ENCODE data around the gene GATA3. TPM values are rescaled to one million over a fixed set of nuclear protein-coding genes. Genes with fewer than 3 reads are reported as not detected.

GATA3 gene
- total RNA-seq, 1 donor from 2014 or later: 3.2 TPM

DNA sequence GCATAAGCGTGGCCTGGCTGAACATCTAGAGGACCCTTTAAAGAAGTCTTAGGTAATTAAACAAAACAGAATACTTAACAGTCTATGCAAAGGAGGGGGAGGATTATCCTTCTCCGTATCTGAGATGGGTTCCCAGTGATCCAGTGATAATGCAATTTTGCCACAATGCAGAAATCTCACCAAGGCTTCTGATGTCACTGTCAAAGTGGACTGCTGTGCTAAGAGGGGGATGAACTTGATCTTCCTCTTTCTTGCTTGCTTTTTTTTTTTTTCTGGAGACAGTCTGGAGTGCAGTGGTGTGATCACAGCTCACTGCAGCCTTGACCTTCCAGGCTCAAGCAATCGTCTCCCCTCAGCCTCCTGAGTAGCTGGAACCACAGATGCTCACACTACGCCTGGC, 30.8 kb downstream of the GATA3 start:
- Histone ChIP-seq H3K4me1 (no peaks in the 10 kb centered on the region), H3K9me3 (no peaks in the 10 kb centered on the region), H3K27ac (no peak overlapping the region), H3K4me3 (no peak overlapping the region), H3K36me3 (no peaks in the 10 kb centered on the region), H3K27me3 (no peaks in the 10 kb centered on the region)
- DNase-seq: no peak
- peak; percentile 43 for ATAC-seq
- intact Hi-C loops (cut with DNase I): no loop called here
- TF ChIP-seq, protein P1, sequence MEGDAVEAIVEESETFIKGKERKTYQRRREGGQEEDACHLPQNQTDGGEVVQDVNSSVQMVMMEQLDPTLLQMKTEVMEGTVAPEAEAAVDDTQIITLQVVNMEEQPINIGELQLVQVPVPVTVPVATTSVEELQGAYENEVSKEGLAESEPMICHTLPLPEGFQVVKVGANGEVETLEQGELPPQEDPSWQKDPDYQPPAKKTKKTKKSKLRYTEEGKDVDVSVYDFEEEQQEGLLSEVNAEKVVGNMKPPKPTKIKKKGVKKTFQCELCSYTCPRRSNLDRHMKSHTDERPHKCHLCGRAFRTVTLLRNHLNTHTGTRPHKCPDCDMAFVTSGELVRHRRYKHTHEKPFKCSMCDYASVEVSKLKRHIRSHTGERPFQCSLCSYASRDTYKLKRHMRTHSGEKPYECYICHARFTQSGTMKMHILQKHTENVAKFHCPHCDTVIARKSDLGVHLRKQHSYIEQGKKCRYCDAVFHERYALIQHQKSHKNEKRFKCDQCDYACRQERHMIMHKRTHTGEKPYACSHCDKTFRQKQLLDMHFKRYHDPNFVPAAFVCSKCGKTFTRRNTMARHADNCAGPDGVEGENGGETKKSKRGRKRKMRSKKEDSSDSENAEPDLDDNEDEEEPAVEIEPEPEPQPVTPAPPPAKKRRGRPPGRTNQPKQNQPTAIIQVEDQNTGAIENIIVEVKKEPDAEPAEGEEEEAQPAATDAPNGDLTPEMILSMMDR (IDR thresholded peaks at IDR 0.05): no peak

DNA sequence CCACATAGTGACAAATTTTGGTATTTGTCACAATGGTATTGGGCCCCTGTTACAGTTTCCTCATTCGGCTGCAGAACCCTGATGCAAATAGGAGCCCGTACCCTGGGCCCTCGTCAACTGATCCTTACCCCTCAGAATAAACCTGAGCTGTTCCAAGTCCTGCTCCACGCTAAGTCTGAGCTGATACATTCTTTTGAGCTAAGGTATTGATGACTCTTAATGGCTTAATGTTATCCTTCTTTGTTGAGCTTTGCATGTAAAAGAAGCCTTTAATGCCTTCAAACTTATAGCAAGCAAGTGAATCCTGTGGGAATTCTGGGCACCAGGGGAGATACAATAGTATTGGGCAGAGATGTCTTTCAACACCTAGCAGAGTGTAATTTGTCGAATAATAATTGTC, 31.8 kb downstream of the GATA3 start:
- no peaks in the 10 kb centered on the region for H3K27me3 ChIP-seq
- TF ChIP-seq, protein P1 (IDR thresholded peaks at IDR 0.05): no peak
- no peaks in the 10 kb centered on the region for H3K9me3 ChIP-seq
- DNase-seq (no peak), ATAC-seq (no peak)
- no peaks in the 10 kb centered on the region for H3K4me1 ChIP-seq
- no peak overlapping the region for H3K27ac ChIP-seq
- no peaks in the 10 kb centered on the region for H3K36me3 ChIP-seq
- H3K4me3 ChIP-seq: no peak overlapping the region
- intact Hi-C loops (cut with DNase I): no loop called here

GRCh38 chr10:8088504-8088903, 34.0 kb downstream of the GATA3 start:
- Histone ChIP-seq H3K27ac (no peak overlapping the region), H3K9me3 (no peaks in the 10 kb centered on the region), H3K27me3 (no peaks in the 10 kb centered on the region), H3K4me3 (no peak overlapping the region), H3K36me3 (no peaks in the 10 kb centered on the region), H3K4me1 (no peaks in the 10 kb centered on the region)
- intact Hi-C loops (cut with DNase I): no loop called here
- DNase-seq (no peak), ATAC-seq (peak; percentile 66)
- TF ChIP-seq, protein P1 (IDR thresholded peaks at IDR 0.05): no peak

- H3K9me3 ChIP-seq: no peaks in the 10 kb centered on the region
- H3K4me1 ChIP-seq: no peaks in the 10 kb centered on the region
- ATAC-seq (no peak), DNase-seq (no peak)
- H3K4me3 ChIP-seq: no peak overlapping the region
- no peaks in the 10 kb centered on the region for H3K27me3 ChIP-seq
- TF ChIP-seq, protein P1 (IDR thresholded peaks at IDR 0.05): no peak
- no peaks in the 10 kb centered on the region for H3K36me3 ChIP-seq
- intact Hi-C loops (cut with DNase I): no loop called here
- H3K27ac ChIP-seq: no peak overlapping the region
Measured at GRCh38 chr10:8092428-8092827, 37.9 kb downstream of the GATA3 start.

DNA sequence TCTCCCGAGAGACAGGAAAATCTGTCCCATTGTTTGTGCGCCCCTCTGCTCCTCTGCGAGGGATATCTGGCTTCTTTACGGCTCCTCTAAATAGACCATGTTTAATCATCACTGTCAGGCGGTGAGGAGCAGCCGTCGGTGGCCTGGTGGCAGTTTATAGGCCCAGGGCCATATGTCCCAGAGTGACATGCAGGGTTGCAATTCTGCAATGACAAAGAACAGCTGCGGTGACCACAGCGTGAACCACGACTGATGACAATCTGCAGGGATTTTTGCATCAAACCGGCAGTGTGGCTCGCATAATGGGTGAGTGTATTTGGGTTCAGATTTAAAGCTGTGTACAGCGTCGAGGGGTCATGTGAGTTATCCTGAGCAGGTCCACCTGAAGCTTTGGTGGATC, 41.5 kb downstream of the GATA3 start:
- Histone ChIP-seq H3K4me3 (no peak overlapping the region), H3K36me3 (no peaks in the 10 kb centered on the region), H3K4me1 (no peaks in the 10 kb centered on the region), H3K27ac (no peak overlapping the region), H3K27me3 (no peaks in the 10 kb centered on the region), H3K9me3 (no peaks in the 10 kb centered on the region)
- no peak for DNase-seq
- ATAC-seq: no peak
- TF ChIP-seq, protein P1 (IDR thresholded peaks at IDR 0.05): no peak
- intact Hi-C loops (cut with DNase I): no loop called here

DNA sequence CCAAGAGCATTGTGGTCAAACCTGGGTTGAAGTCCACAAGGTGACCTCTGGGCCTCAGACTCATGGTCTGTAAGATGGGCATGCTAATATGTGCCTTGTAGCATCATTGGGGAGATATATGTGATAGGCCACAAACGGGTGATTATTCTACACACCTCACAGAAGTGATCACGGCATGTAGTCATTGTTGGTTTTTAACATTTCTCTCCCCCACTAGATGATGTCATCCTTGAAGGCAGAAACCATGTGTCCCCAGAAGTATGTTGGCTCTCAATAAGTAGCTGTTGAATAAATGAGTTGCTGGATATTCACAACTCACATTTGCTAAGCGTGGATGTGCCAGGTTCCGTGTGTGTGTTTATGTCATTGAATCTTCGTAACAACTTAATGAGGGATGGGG, 42.4 kb downstream of the GATA3 start:
- intact Hi-C loops (cut with DNase I): no loop called here
- no peaks in the 10 kb centered on the region for H3K9me3 ChIP-seq
- DNase-seq: no peak
- TF ChIP-seq, protein P1 (IDR thresholded peaks at IDR 0.05): no peak
- no peaks in the 10 kb centered on the region for H3K27me3 ChIP-seq
- no peak for ATAC-seq
- no peak overlapping the region for H3K4me3 ChIP-seq
- H3K4me1 ChIP-seq: no peaks in the 10 kb centered on the region
- no peaks in the 10 kb centered on the region for H3K36me3 ChIP-seq
- H3K27ac ChIP-seq: no peak overlapping the region
